HG03039 (cell line): ENCODE measurements around the gene RTN4RL1.

Experiments used
- ATAC-seq: cut with Tn5 transposase; IDR thresholded peaks from one replicate; pipeline ENCODE4 v1.9.1; 2021; ENCODE audit warnings: mild to moderate bottlenecking, moderate library complexity; ENCODE audit not compliant: unreplicated experiment

Gene RTN4RL1

GRCh38 chr17:1928976-1929375 lies 96.2 kb downstream of the RTN4RL1 start:
- ATAC-seq: no peak

DNA sequence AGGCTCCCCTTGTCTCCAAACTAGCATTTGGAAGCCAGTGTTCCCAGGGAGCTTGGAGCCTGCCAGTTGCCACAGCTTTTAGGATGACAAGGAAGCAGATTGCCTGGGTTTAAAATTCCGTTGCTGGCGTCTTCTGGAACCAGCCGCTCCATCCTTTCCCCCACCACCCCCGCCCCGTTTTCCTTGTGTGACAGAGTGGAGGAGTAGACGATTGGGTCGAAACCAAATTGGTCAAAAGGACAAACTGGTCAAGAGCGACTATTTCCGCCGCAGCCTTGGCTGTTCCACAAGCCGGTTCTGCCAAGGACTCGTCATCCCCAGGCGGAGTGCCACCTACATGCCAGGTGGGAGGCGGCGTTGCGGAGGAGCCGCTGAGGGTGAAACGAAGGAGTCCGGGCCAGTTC lies 104.2 kb downstream of the RTN4RL1 start:
- no peak for ATAC-seq

GRCh38 chr17:1919201-1919600 lies 105.9 kb downstream of the RTN4RL1 start:
- no peak for ATAC-seq

DNA sequence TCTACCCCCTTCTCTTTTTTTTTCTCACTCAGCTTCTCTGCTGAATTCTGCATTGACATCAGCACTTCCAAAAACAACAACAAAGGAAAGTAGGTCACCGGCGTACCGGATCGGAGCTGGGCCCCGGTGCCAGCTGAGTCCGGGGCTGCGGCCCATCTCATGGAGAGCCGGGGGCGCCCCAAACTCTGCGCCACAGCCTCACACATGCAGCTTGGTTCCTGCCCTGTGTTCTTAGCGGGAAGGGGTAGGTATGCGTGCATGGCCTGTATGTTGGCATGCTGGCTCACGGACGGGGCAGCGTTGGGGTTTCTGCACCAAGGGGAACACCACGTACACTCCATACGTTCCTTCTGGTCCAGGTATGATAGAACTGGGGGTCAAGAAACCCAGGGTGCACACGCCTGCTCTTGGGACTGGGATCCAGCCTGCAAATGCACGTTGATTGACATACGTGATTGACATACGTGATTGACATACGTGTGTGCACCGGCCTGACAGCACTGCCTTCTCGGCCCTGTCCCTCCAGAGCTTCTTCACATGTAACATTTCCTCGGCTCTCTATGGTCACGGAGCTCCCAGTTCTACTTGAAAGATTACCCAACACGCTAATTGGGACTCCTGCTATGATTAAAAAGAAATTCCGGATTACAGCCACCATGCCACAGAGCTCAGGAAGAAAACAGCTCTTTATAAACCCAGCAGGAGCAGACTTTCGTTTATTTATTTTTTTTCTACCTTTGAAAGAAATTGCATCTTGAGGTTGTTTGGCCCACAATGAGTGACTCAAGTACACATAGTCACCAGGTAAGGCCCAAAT lies 106.6 kb downstream of the RTN4RL1 start:
- no peak for ATAC-seq

- no peak for ATAC-seq
Measured at GRCh38 chr17:1916963-1917715, 108.0 kb downstream of the RTN4RL1 start.

- ATAC-seq: no peak
Measured at GRCh38 chr17:1916316-1916715, 108.8 kb downstream of the RTN4RL1 start.

DNA sequence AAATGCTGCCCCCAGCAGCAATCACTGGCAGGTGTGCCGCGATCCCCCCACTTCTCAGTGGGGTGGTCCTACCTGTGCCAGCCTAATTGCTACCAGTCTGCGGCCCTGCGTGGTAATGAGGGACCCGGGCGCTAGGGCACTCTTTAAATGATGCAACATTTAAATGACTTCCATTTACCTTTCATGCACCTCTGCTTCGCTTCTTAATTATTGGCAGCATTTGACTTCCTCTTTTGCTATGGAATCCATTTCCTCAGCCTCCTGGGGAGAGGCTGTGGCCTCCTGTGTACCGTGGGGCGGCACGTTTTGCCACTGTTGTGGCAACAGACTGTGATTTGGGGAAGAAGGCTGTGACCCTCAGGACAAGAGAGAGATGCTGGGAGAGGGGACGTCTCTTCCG lies 109.2 kb downstream of the RTN4RL1 start:
- no peak for ATAC-seq

DNA sequence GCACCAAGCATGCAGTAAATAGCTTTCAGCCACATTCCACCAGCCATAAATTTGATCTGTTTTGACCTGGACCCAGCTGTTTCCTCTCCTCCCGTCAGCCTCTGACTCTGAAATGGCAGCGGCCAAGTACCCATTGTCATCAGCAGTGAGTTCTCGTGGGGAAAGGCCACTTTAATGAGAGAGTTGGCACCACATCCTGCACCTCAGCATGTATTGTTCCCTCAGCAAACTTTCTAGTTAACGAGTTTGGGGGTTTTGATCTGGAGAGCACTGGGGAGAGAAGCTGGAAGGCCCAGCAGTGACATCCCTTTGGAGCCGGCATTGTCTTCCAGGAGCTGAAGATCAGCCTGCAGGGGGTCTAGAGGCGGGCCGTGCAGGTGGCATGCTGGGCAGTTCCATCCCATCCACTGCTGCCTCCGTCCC lies 110.5 kb downstream of the RTN4RL1 start:
- no peak for ATAC-seq

GRCh38 chr17:1913702-1914101 lies 111.4 kb downstream of the RTN4RL1 start:
- no peak for ATAC-seq

DNA sequence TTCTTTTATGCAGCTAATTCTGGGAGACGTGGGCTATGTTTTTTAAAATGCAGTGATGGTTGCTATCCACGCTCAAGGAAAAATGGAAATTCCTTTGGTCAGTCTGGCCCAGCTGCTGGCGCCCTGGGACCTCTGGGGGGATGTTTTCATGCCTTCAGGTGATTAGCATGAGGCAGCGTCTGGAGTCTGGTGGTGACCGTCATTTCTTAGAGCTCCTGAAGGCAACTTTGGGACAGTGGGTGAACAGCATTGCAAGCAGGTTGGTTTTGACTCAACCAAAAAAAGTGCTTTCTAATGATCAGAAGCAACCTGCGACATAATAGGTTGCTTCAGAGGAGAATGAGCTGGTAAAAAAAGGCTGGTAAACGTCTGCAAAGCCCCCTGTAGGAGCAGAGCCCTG lies 113.0 kb downstream of the RTN4RL1 start:
- ATAC-seq: no peak

DNA sequence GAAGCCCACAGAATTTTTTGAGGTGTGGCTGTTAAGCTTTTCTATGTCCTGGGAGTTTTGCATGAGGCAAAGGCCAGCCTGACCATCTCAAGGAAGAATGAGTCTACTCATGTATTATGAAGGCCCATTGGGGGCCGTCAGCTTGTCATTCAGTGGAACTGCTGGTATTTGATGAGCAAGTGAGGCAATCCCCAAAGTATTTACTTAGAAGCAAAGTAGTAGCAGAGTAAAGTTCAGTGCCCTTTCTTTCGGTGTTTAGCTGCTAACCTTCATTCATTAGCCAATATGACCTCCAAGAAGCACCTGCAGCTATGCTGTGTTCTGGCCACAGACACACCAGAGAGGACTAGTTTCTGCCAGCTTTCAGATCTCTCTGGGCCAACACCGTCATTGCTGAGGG lies 115.1 kb downstream of the RTN4RL1 start:
- ATAC-seq: no peak

GRCh38 chr17:1908699-1909309 lies 116.3 kb downstream of the RTN4RL1 start:
- no peak for ATAC-seq

GRCh38 chr17:1907909-1908698 lies 117.0 kb downstream of the RTN4RL1 start:
- no peak for ATAC-seq

- ATAC-seq: no peak
Measured at GRCh38 chr17:1907216-1907631, 117.9 kb downstream of the RTN4RL1 start.

- ATAC-seq: no peak
Measured at GRCh38 chr17:1906662-1907101, 118.5 kb downstream of the RTN4RL1 start.

GRCh38 chr17:1905190-1905913 lies 119.8 kb downstream of the RTN4RL1 start:
- ATAC-seq: no peak

DNA sequence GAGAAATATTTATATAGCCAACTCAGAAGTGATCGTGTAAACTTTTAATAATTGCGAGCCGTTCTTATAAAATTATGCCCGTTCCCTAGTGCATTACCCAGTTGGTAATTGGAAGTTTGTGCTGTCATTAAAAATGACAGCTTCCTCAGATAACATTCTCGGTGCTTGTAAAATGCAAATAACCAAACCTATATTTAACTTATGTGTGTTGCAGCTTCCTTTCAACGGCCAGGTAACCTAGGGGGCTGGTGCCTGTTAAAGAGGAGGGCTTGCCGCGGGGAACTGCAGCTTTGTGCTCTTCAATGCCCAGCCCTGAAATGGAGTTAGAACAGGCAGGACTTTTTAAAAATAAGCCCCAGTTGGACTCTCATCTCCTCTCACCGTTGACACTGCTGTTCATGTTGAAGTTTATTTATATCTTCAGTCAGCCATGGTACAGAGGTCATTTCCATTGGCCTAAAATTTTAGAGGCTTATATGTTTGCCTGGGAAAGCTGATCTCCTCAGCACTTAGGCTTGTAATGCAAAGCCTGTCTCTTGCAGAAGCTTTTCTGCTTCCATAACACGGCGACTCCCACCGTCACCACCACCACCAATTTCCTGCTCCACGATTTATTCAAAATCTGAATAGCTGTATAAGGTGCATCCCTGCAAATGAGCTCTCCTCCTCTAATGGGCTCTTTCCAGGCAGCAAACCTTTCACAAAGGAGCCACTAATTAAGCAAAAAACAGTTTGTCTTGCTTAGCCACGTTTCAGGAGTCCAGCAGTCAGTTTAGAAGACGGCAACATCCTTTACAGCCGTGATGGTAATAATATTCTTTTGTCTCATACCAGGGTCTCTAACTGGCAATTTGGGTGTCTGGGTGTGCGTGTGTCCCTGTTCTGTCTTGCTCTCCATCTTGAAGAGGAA lies 120.6 kb downstream of the RTN4RL1 start:
- ATAC-seq: no peak

DNA sequence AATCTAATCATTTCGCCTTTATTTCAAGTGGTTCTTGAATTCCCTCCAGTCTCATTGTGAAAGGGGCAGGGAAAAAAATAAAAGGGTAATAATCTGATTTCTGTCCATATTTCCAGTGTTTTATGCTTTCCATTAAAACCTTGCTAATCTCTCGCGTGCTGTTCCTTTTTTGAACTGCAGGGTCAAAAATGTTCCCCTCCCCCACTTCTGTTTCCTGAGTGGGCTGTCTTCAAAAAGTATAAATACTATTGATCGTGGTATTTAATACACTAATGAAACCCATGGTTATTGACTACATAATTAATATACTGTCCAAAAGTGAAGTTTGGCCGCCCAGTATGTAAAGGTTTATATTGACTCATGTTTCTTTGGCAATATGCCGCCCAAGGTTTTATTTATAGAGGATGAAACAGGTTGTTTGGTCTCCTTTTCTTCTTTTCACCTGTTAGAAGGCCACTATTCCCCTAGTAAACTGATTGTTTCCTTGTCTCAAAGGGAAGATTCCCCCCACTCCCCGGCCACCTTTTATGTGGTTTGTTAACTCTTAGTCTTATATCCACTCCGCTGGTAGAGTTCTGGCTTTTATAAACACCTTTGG lies 125.6 kb downstream of the RTN4RL1 start:
- no peak for ATAC-seq

GRCh38 chr17:1898872-1899271 lies 126.3 kb downstream of the RTN4RL1 start:
- ATAC-seq: no peak
